K562 (cell line): Measurements from ENCODE around the gene KNSTRN. TPM values are rescaled to one million over a fixed set of nuclear protein-coding genes. Genes with fewer than 3 reads are reported as not detected.
A peak's percentile ranks its signal among the peaks of the same experiment; 100 is the strongest.

Experiments used
- ATAC-seq: fragments of 200-7000 bp; cut with Tn5 transposase; 3 replicates; pipeline ENCODE4 v1.9.1; 2020; ENCODE audit warnings: moderate library complexity
- BruUV-seq: library from RNA; stranded (reverse); fragments of 400-500 nt; replicated peaks from 2 replicates; lab custom pipeline; 2021; lab: Mats Ljungman, UMichigan
- CTCF ChIA-PET: fragments of 300-600 bp; formaldehyde crosslinking; extraction: SDS; loops from one replicate; lab custom pipeline; 2021; ENCODE audit warnings: low intra/inter-chr PET ratio; lab: Yijun Ruan, JAX
- POLR2A ChIA-PET: fragments of 300-600, 350-650 bp; sonication (Branson Sonifier 250); formaldehyde crosslinking; extraction: SDS; loops from one replicate; lab custom pipeline; 2021; ENCODE audit warnings: antibody characterized with exemption, inconsistent platforms; lab: Yijun Ruan, JAX
- DNase-seq, 4 experiments: peaks; one replicate each; pipeline versions ENCODE4 v3.0.0 to v3.0.0-alpha.2; 2011 to 2018; ENCODE audit warnings: low spot score in 3 of 4, mixed read lengths in 3 of 4; ENCODE audit errors: extremely low read depth in 1 of 4
- FAIRE-seq: peaks from 2 replicates; lab custom pipeline; 2011; peaks lifted over from hg19 to GRCh38; lab: Jason Lieb, UNC
- H2AFZ ChIP-seq: 2 replicates; pipeline ENCODE4 v1.6.0; 2011; ENCODE audit warnings: low read depth, low read length, control low read depth, inconsistent platforms
- H3K27ac ChIP-seq: fragments of 200-600 bp; 3 replicates; pipeline ENCODE4 v1.8.0; 2011; ENCODE audit warnings: low read depth, mild to moderate bottlenecking, control low read depth, inconsistent platforms, low read length, moderate library complexity, mixed read lengths; ENCODE audit errors: extremely low read depth
- H3K27me3 ChIP-seq, 2 experiments: fragments of 300-600 bp in 1 of 2; 2 replicates in 1 of 2; 3 replicates in 1 of 2; pipeline versions ENCODE4 v1.6.0 to v1.8.0; 2011; ENCODE audit warnings: inconsistent platforms in 2 of 2, low read length in 2 of 2, mild to moderate bottlenecking in 1 of 2, mixed read lengths in 1 of 2, moderate library complexity in 1 of 2; ENCODE audit not compliant: control insufficient read depth in 2 of 2, insufficient read depth in 2 of 2
- H3K36me3 ChIP-seq: fragments of 300-600 bp; 3 replicates; pipeline ENCODE4 v1.8.0; 2011; ENCODE audit warnings: mild to moderate bottlenecking, low read length, inconsistent platforms; ENCODE audit not compliant: control insufficient read depth, insufficient read depth
- H3K4me1 ChIP-seq, 2 experiments: fragments of 200-600 bp in 1 of 2; replicated peaks in 1 of 2; 2 replicates in 1 of 2; 3 replicates in 1 of 2; pipeline versions ENCODE4 v1.5.1 to v1.8.0; 2011; ENCODE audit warnings: inconsistent platforms in 2 of 2, low read length in 2 of 2, mild to moderate bottlenecking in 1 of 2, mixed read lengths in 1 of 2, moderate library complexity in 1 of 2; ENCODE audit not compliant: control insufficient read depth in 2 of 2, insufficient read depth in 2 of 2
- H3K4me2 ChIP-seq: 2 replicates; pipeline ENCODE4 v1.6.1; 2011; ENCODE audit warnings: low read length, control low read depth, inconsistent platforms, mixed read lengths; ENCODE audit not compliant: insufficient read depth
- H3K4me3 ChIP-seq: fragments of 200-600 bp; sonication (generic), shearing (Covaris generic); 2 replicates; pipeline ENCODE4 v1.5.1; 2016; ENCODE audit warnings: control low read depth, inconsistent platforms
- H3K79me2 ChIP-seq: fragments of 200-600 bp; 3 replicates; pipeline ENCODE4 v1.8.0; 2011; ENCODE audit warnings: low read length, inconsistent platforms; ENCODE audit not compliant: control insufficient read depth, insufficient read depth
- H3K9ac ChIP-seq, 2 experiments: 2 replicates each; pipeline versions ENCODE4 v1.6.0 to v1.6.1; 2011; ENCODE audit warnings: low read depth in 2 of 2, low read length in 2 of 2, control low read depth in 1 of 2, inconsistent platforms in 1 of 2, mild to moderate bottlenecking in 1 of 2, mixed read lengths in 1 of 2; ENCODE audit not compliant: insufficient read depth in 1 of 2
- H3K9me1 ChIP-seq: one replicate; pipeline ENCODE4 v1.6.0; 2011; ENCODE audit warnings: inconsistent platforms, mild to moderate bottlenecking, low read length, moderate library complexity; ENCODE audit not compliant: control insufficient read depth, insufficient read depth
- H3K9me3 ChIP-seq: replicated peaks from 2 replicates; pipeline ENCODE4 v1.5.1; 2011; ENCODE audit warnings: low read depth, low read length, inconsistent platforms; ENCODE audit not compliant: control insufficient read depth, insufficient read depth
- H4K20me1 ChIP-seq: replicated peaks from 2 replicates; pipeline ENCODE4 v1.6.1; 2011; ENCODE audit warnings: low read length, inconsistent platforms, mixed read lengths; ENCODE audit not compliant: control insufficient read depth, insufficient read depth
- CBFA2T2 ChIP-seq: fragments of 450-650 bp; conservative IDR thresholded peaks from 2 replicates; pipeline ENCODE4 v1.6.1; 2017; ENCODE audit warnings: mild to moderate bottlenecking
- CEBPZ ChIP-seq: fragments of 150-350 bp; IDR thresholded peaks from 2 replicates; pipeline ENCODE4 v1.6.1; 2014; ENCODE audit warnings: low read depth, mild to moderate bottlenecking, low read length, borderline replicate concordance
- CSDE1 ChIP-seq, 2 experiments: fragments of 450-650 bp; IDR thresholded peaks; 2 replicates each; pipeline ENCODE4 v1.6.1; 2016; ENCODE audit warnings: mild to moderate bottlenecking in 1 of 2
- ESRRA ChIP-seq: fragments of 450-650 bp; IDR thresholded peaks from 2 replicates; pipeline ENCODE4 v1.6.1; 2014; ENCODE audit warnings: low read depth, mild to moderate bottlenecking, moderate library complexity, borderline replicate concordance
- GABPB1 ChIP-seq: sonication (generic); formaldehyde crosslinking; IDR thresholded peaks from 2 replicates; pipeline ENCODE4 v1.8.0; 2022; ENCODE audit warnings: mild to moderate bottlenecking, missing genetic modification reagents
- MIER1 ChIP-seq: fragments of 450-650 bp; IDR thresholded peaks from 2 replicates; pipeline ENCODE4 v1.6.1; 2016; ENCODE audit warnings: antibody characterized with exemption, mild to moderate bottlenecking, low read depth
- MXI1 ChIP-seq: IDR thresholded peaks from 2 replicates; pipeline ENCODE4 v1.6.1; 2011; ENCODE audit warnings: low read depth, mild to moderate bottlenecking, improper control_type of control experiment, low read length
- PBX2 ChIP-seq, 2 experiments: IDR thresholded peaks in 1 of 2; conservative IDR thresholded peaks in 1 of 2; 2 replicates each; pipeline ENCODE4 v1.6.1; 2016; ENCODE audit warnings: low read depth in 2 of 2, mild to moderate bottlenecking in 1 of 2, missing compliant biosample characterization in 1 of 2, missing genetic modification characterization in 1 of 2, moderate library complexity in 1 of 2
- PREB ChIP-seq: sonication (generic); formaldehyde crosslinking; IDR thresholded peaks from 2 replicates; pipeline ENCODE4 v1.8.1; 2023; ENCODE audit warnings: mild to moderate bottlenecking, missing genetic modification reagents
- SAFB ChIP-seq: fragments of 200-400 bp; formaldehyde crosslinking; IDR thresholded peaks from 2 replicates; pipeline ENCODE4 v1.6.1; 2017; ENCODE audit warnings: low read depth, low read length, borderline replicate concordance
- ZNF274 ChIP-seq: IDR thresholded peaks from 2 replicates; pipeline ENCODE4 v1.6.1; 2011; ENCODE audit warnings: low read depth, mild to moderate bottlenecking, low read length, moderate library complexity, borderline replicate concordance
- ZNF41 ChIP-seq: fragments of 250-450 bp; sonication (Bioruptor Pico); conservative IDR thresholded peaks from 2 replicates; pipeline ENCODE4 v1.4.0; 2020; ENCODE audit warnings: mild to moderate bottlenecking
- WGBS: fragments of 100-300 bp; shearing (Covaris generic); methylation state at CpG from one replicate; pipeline ENCODE4 v1.1.6; 2016; ENCODE audit warnings: low coverage, mixed read lengths; ENCODE audit not compliant: insufficient coverage; ENCODE audit errors: missing lambda C conversion rate; 5-methylcytosine and 5-hydroxymethylcytosine counted together
- in situ Hi-C: fragments of 300-500 bp; cut with MboI; formaldehyde crosslinking; loops from 4 replicates; pipeline ENCODE4 v1.15.0; 2018; ENCODE audit warnings: inconsistent platforms, mixed read lengths
- intact Hi-C: fragments of 100-400 bp; cut with micrococcal nuclease; formaldehyde crosslinking; loops from 2 replicates; pipeline ENCODE4 v1.14.2; 2022
- polyA plus RNA-seq, 8 experiments: library from polyadenylated mRNA; depleted of rRNA in 4 of 8; stranded (reverse) in 5 of 8; unstranded in 3 of 8; fragments of >200 nt; fragmentation: Nextera tagmentation in 2 of 8; fragmentation: Illumina TruSeq in 1 of 8; extraction: Ambion mirVana in 2 of 8; extraction: Trizol in 1 of 8; gene quantifications; 2 replicates each; pipeline versions ENCODE4 v1.2.1 to v1.2.3, GENCODE V29; 2011 to 2014; ENCODE audit warnings: inconsistent platforms in 1 of 8, missing spikeins in 1 of 8
- total RNA-seq, 7 experiments: library from RNA; depleted of rRNA in 6 of 7; stranded (reverse); fragments of >200 nt in 6 of 7; fragmentation: Illumina TruSeq in 2 of 7; extraction: Trizol in 2 of 7; gene quantifications; 2 replicates each; pipeline versions ENCODE4 v1.2.1 to v1.2.3, GENCODE V29; 2011 to 2021; ENCODE audit warnings: low replicate concordance in 1 of 7

KNSTRN gene
- total and polyA plus RNA-seq, 9 of the 15 experiments (the other 6 are each of a cell fraction or from before 2014, with no cell fraction given): 48.7 to 88.2 (median 66.3) TPM

- ATAC-seq (no peak), DNase-seq (no peak), FAIRE-seq (no peak)
- Histone ChIP-seq H3K4me1 (peaks cover 9 to 47% of the 10 kb centered on the region in 2 experiments), H3K79me2 (no peaks in the 10 kb centered on the region), H3K9ac (peak overlapping the region in 1 of 2 experiments; percentile 43; a peak in 1 of 4 replicates), H2AFZ (no peak overlapping the region), H3K9me3 (no peaks in the 10 kb centered on the region), H4K20me1 (no peaks in the 10 kb centered on the region), H3K27me3 (peaks cover 0 to 22% of the 10 kb centered on the region in 2 experiments; a peak in 3 of 5 replicates), H3K27ac (no peak overlapping the region), H3K4me3 (no peak overlapping the region), H3K36me3 (no peaks in the 10 kb centered on the region), H3K4me2 (no peak overlapping the region), H3K9me1 (no peaks in the 10 kb centered on the region)
- in situ Hi-C loops: no loop called here
- TF ChIP-seq MXI1 (no peak), GABPB1 (CRISPR knock-in tag) (no peak), PBX2 (CRISPR knock-in tag; IDR thresholded peaks at IDR 0.05; ENCODE audit: low read depth) (no peak), PBX2 (tag; conservative IDR thresholded peaks at IDR 0.05; ENCODE audit: low read depth) (no peak), SAFB (no peak), ZNF41 (CRISPR knock-in tag) (no peak), PREB (no peak), ESRRA (no peak), MIER1 (no peak), CSDE1 (IDR thresholded peaks at IDR 0.05) (no peak), ZNF274 (no peak), CBFA2T2 (no peak), CEBPZ (no peak)
- CTCF ChIA-PET: interaction anchor here (2.0 to 3.6 kb wide), 2 partner anchors 22 to 54 kb away, joined by 7 to 23 read pairs; no protein-coding TSS in a partner anchor
- 39% methylated on average over 14 of the region's 14 CpGs for WGBS
- POLR2A ChIA-PET: interaction anchor here (0.6 kb wide), 3 partner anchors 13 to 50 kb away, joined by 3 to 4 read pairs (median 4); no protein-coding TSS in a partner anchor
- intact Hi-C loops: no loop called here
- no TSS peak for BruUV-seq
Observed at GRCh38 chr15:40366457-40367370, 15.8 kb upstream of the KNSTRN start.
